Uterus (tissue), 4 donors: ENCODE measurements around the gene SLC43A3. TPM values are rescaled to one million over a fixed set of nuclear protein-coding genes. Genes with fewer than 3 reads are reported as not detected.

Experiments
- DNase-seq, 2 donors: peaks; one replicate each; pipeline ENCODE4 v3.0.0-alpha.2; 2019 to 2020
- H3K27ac ChIP-seq, 2 donors: fragments of 200-600 bp; sonication (generic); 1 replicate in 1 of 2; 2 replicates in 1 of 2; pipeline ENCODE4 v1.5.1; 2016 to 2018
- H3K27me3 ChIP-seq, 2 donors: fragments of 200-600 bp; sonication (generic); one replicate each; pipeline ENCODE4 v1.5.1; 2018 to 2019; ENCODE audit warnings: control low read depth in 1 of 2
- H3K36me3 ChIP-seq, 2 donors: fragments of 200-600 bp; sonication (generic); one replicate each; pipeline ENCODE4 v1.5.1; 2019; ENCODE audit warnings: control low read depth in 1 of 2
- H3K4me1 ChIP-seq, 2 donors: fragments of 200-600 bp; sonication (generic); one replicate each; pipeline ENCODE4 v1.5.1; 2018 to 2019; ENCODE audit warnings: control low read depth in 1 of 2
- H3K4me3 ChIP-seq, 2 donors: fragments of 200-600 bp; sonication (generic); 1 replicate in 1 of 2; 2 replicates in 1 of 2; pipeline ENCODE4 v1.5.1; 2018 to 2019; ENCODE audit warnings: mild to moderate bottlenecking in 1 of 2
- H3K9me3 ChIP-seq, 2 donors: fragments of 200-600 bp; sonication (generic); one replicate each; pipeline ENCODE4 v1.5.1; 2019; ENCODE audit warnings: control low read depth in 1 of 2
- CTCF ChIP-seq, 4 experiments: fragments of 200-600 bp in 2 of 4; fragments of 450-650 bp in 2 of 4; sonication (generic) in 2 of 4; IDR thresholded peaks; one replicate each; pipeline ENCODE4 v1.5.1; 2016 to 2019; ENCODE audit warnings: antibody characterized with exemption in 4 of 4, mild to moderate bottlenecking in 2 of 4, moderate library complexity in 1 of 4
- POLR2A ChIP-seq, 2 donors: fragments of 450-650 bp; IDR thresholded peaks; one replicate each; pipeline ENCODE4 v1.6.1; 2016; ENCODE audit warnings: antibody characterized with exemption in 2 of 2, mild to moderate bottlenecking in 1 of 2, moderate library complexity in 1 of 2
- intact Hi-C: fragments of 100-400 bp; cut with DNase I; formaldehyde crosslinking; loops from one replicate; pipeline ENCODE4 v1.15.1; 2023; ENCODE audit warnings: low total_unique reads
- total RNA-seq, 4 donors: library from RNA; depleted of rRNA in 3 of 4; stranded (reverse); fragments of >200 nt in 3 of 4; gene quantifications; one replicate each; pipeline versions ENCODE4 v1.1.0 to v1.2.4, GENCODE V29; 2014 to 2023
- donor health status: DM: yes; HTN: yes; CAD: no.

SLC43A3 gene
- total RNA-seq, 4 donors from 2014 or later = 44.1 to 333 (median 102) TPM

- no peak overlapping the region for H3K27ac ChIP-seq
- intact Hi-C loops = no loop called here
- no peak for TF ChIP-seq POLR2A (IDR thresholded peaks at IDR 0.05)
- TF ChIP-seq CTCF (IDR thresholded peaks at IDR 0.05) = no peak
These were observed 14.0 kb upstream of the SLC43A3 start for GRCh38 chr11:57440744-57441414.

GRCh38 chr11:57439786-57440185 is 12.9 kb upstream of the SLC43A3 start:
- DNase-seq = no peak
- intact Hi-C loops = no loop called here
- H3K4me1 ChIP-seq = no peaks in the 10 kb centered on the region
- H3K9me3 ChIP-seq = no peaks in the 10 kb centered on the region
- no peak overlapping the region for H3K27ac ChIP-seq
- H3K4me3 ChIP-seq = no peak overlapping the region
- TF ChIP-seq CTCF (IDR thresholded peaks at IDR 0.05) = no peak
- no peak for TF ChIP-seq POLR2A (IDR thresholded peaks at IDR 0.05)
- no peaks in the 10 kb centered on the region for H3K27me3 ChIP-seq
- H3K36me3 ChIP-seq = no peaks in the 10 kb centered on the region

More at GRCh38 chr11:57440744-57441414, 14.0 kb upstream of the SLC43A3 start:
- Histone ChIP-seq H3K9me3 (no peaks in the 10 kb centered on the region), H3K27me3 (no peaks in the 10 kb centered on the region), H3K36me3 (no peaks in the 10 kb centered on the region), H3K4me1 (no peaks in the 10 kb centered on the region), H3K4me3 (no peak overlapping the region)
- no peak for DNase-seq

GRCh38 chr11:57438345-57439285 is 11.7 kb upstream of the SLC43A3 start:
- H3K27ac ChIP-seq = no peak overlapping the region
- H3K4me1 ChIP-seq = no peaks in the 10 kb centered on the region
- no peak overlapping the region for H3K4me3 ChIP-seq
- DNase-seq = no peak
- H3K36me3 ChIP-seq = no peaks in the 10 kb centered on the region
- TF ChIP-seq POLR2A (IDR thresholded peaks at IDR 0.05) = no peak
- no peak for TF ChIP-seq CTCF (IDR thresholded peaks at IDR 0.05)
- no peaks in the 10 kb centered on the region for H3K27me3 ChIP-seq
- H3K9me3 ChIP-seq = no peaks in the 10 kb centered on the region
- intact Hi-C loops = no loop called here

- intact Hi-C loops = no loop called here
- H3K4me3 ChIP-seq = no peak overlapping the region
- H3K36me3 ChIP-seq = no peaks in the 10 kb centered on the region
- no peak overlapping the region for H3K27ac ChIP-seq
- DNase-seq = no peak
- TF ChIP-seq POLR2A (IDR thresholded peaks at IDR 0.05) = no peak
- no peak for TF ChIP-seq CTCF (IDR thresholded peaks at IDR 0.05)
- no peaks in the 10 kb centered on the region for H3K4me1 ChIP-seq
- H3K27me3 ChIP-seq = no peaks in the 10 kb centered on the region
- H3K9me3 ChIP-seq = no peaks in the 10 kb centered on the region
These were observed 9.1 kb upstream of the SLC43A3 start for GRCh38 chr11:57436031-57436430.
